Endothelial cell of umbilical vein (primary cell): Measurements from ENCODE around the gene ATP8A1. TPM values are rescaled to one million over a fixed set of nuclear protein-coding genes. Genes with fewer than 3 reads are reported as not detected.

Experiments
- BruUV-seq: library from RNA; stranded (reverse); fragments of 400-500 nt; replicated peaks from 2 replicates; lab custom pipeline; 2021; lab: Mats Ljungman, UMichigan
- CTCF ChIA-PET: fragments of 300-600, 350-600 bp; sonication (Branson Sonifier 250); formaldehyde crosslinking; loops from one replicate; lab custom pipeline; 2021; ENCODE audit warnings: antibody characterized with exemption, inconsistent platforms; lab: Charles Lee
- POLR2A ChIA-PET: fragments of 300-600, 350-600 bp; sonication (Branson Sonifier 250); formaldehyde crosslinking; loops from one replicate; lab custom pipeline; 2021; ENCODE audit warnings: antibody characterized with exemption, inconsistent platforms; lab: Charles Lee
- DNase-seq: peaks from one replicate; pipeline ENCODE4 v3.0.0-alpha.2; 2011; ENCODE audit warnings: low read depth, low spot score
- FAIRE-seq: peaks from 2 replicates; lab custom pipeline; 2011; peaks lifted over from hg19 to GRCh38; lab: Jason Lieb, UNC
- H2AFZ ChIP-seq: 2 replicates; pipeline ENCODE4 v1.6.0; 2012; ENCODE audit warnings: low read depth, low read length, control low read depth, inconsistent platforms
- H3K27ac ChIP-seq: 2 replicates; pipeline ENCODE4 v1.5.1; 2011; ENCODE audit warnings: low read depth, mild to moderate bottlenecking, control low read depth, low read length, moderate library complexity; ENCODE audit not compliant: insufficient read depth
- H3K27me3 ChIP-seq, 2 experiments: 2 replicates each; pipeline versions ENCODE4 v1.6.0 to v1.6.1; 2011; ENCODE audit warnings: low read length in 2 of 2, mixed read lengths in 1 of 2; ENCODE audit not compliant: control insufficient read depth in 2 of 2, insufficient read depth in 2 of 2
- H3K36me3 ChIP-seq, 2 experiments: 2 replicates in 1 of 2; 3 replicates in 1 of 2; pipeline ENCODE4 v1.5.1; 2011; ENCODE audit warnings: low read length in 2 of 2, mild to moderate bottlenecking in 1 of 2, moderate library complexity in 1 of 2; ENCODE audit not compliant: control insufficient read depth in 2 of 2, insufficient read depth in 2 of 2; ENCODE audit errors: extremely low read depth in 1 of 2
- H3K4me1 ChIP-seq: 3 replicates; pipeline ENCODE4 v1.5.1; 2011; ENCODE audit warnings: mild to moderate bottlenecking, low read length; ENCODE audit not compliant: control insufficient read depth, insufficient read depth; ENCODE audit errors: extremely low read depth
- H3K4me2 ChIP-seq: 2 replicates; pipeline ENCODE4 v1.6.1; 2011; ENCODE audit warnings: low read length, control low read depth, mixed read lengths; ENCODE audit not compliant: insufficient read depth
- H3K4me3 ChIP-seq, 3 experiments: fragments of 200-600 bp in 1 of 3; sonication (generic), shearing (Covaris generic) in 1 of 3; replicated peaks in 1 of 3; 2 replicates each; pipeline ENCODE4 v1.5.1; 2011 to 2016; ENCODE audit warnings: control low read depth in 3 of 3, low read length in 3 of 3, mild to moderate bottlenecking in 2 of 3, inconsistent platforms in 1 of 3, low read depth in 1 of 3, moderate library complexity in 1 of 3; ENCODE audit not compliant: insufficient read depth in 1 of 3
- H3K79me2 ChIP-seq: 2 replicates; pipeline ENCODE4 v1.6.0; 2012; ENCODE audit warnings: low read length, inconsistent platforms; ENCODE audit not compliant: control insufficient read depth, insufficient read depth
- H3K9ac ChIP-seq: replicated peaks from 2 replicates; pipeline ENCODE3; 2011; ENCODE audit warnings: low read length, control low read depth; ENCODE audit not compliant: insufficient read depth; ENCODE audit errors: extremely low read depth
- H3K9me1 ChIP-seq: replicated peaks from 3 replicates; pipeline ENCODE4 v1.6.0; 2011; ENCODE audit warnings: mild to moderate bottlenecking, low read length; ENCODE audit not compliant: control insufficient read depth, insufficient read depth; ENCODE audit errors: extremely low read depth
- H3K9me3 ChIP-seq: replicated peaks from 2 replicates; pipeline ENCODE4 v1.5.1; 2012; ENCODE audit warnings: low read length, inconsistent platforms; ENCODE audit not compliant: control insufficient read depth, insufficient read depth
- H4K20me1 ChIP-seq: replicated peaks from 2 replicates; pipeline ENCODE3; 2011; ENCODE audit warnings: mild to moderate bottlenecking, low read length; ENCODE audit not compliant: control insufficient read depth, insufficient read depth; ENCODE audit errors: extremely low read depth
- EZH2 ChIP-seq: IDR thresholded peaks from 2 replicates; pipeline ENCODE4 v1.6.1; 2012; ENCODE audit warnings: borderline replicate concordance, low read depth, mild to moderate bottlenecking, moderate library complexity, low read length, inconsistent platforms; ENCODE audit not compliant: severe bottlenecking
- FOS ChIP-seq: IDR thresholded peaks from 2 replicates; pipeline ENCODE4 v1.6.1; 2011; ENCODE audit warnings: mild to moderate bottlenecking, low read length, moderate library complexity, borderline replicate concordance; ENCODE audit not compliant: insufficient read depth
- GATA2 ChIP-seq: IDR thresholded peaks from 2 replicates; pipeline ENCODE4 v1.7.0; 2011; ENCODE audit warnings: low read depth, mild to moderate bottlenecking, moderate library complexity, mixed read lengths, low read length; ENCODE audit not compliant: insufficient read length, insufficient read depth
- JUN ChIP-seq: IDR thresholded peaks from 2 replicates; pipeline ENCODE4 v1.6.1; 2011; ENCODE audit warnings: borderline replicate concordance, low read depth; ENCODE audit not compliant: insufficient read length, insufficient read depth
- MAX ChIP-seq: IDR thresholded peaks from 2 replicates; pipeline ENCODE4 v1.6.1; 2011; ENCODE audit not compliant: insufficient read depth, insufficient read length
- MYC ChIP-seq: IDR thresholded peaks from one replicate; pipeline ENCODE4 v1.6.1; 2011; ENCODE audit warnings: mild to moderate bottlenecking, low read depth, low read length
- dilution Hi-C: fragments of 300-500 bp; cut with MboI; formaldehyde crosslinking; loops from one replicate; pipeline ENCODE4 v1.15.0; 2019; ENCODE audit warnings: low sequenced_read_pairs; ENCODE audit not compliant: extremely low pct_ligation_motif_present
- intact Hi-C: fragments of 100-400 bp; cut with micrococcal nuclease; formaldehyde crosslinking; loops from one replicate; pipeline ENCODE4 v1.10.0; 2022
- polyA plus RNA-seq, 4 experiments: library from polyadenylated mRNA; depleted of rRNA in 3 of 4; stranded (reverse) in 3 of 4; unstranded in 1 of 4; fragments of >200 nt; gene quantifications; 2 replicates each; pipeline versions ENCODE4 v1.2.1 to v1.2.3, GENCODE V29; 2011 to 2012; ENCODE audit warnings: missing spikeins in 1 of 4
- total RNA-seq: library from RNA; stranded (reverse); gene quantifications from 2 replicates; pipeline ENCODE4 v1.2.3, GENCODE V29; 2021

The ATP8A1 gene
- total and polyA plus RNA-seq, 2 donors (not counting 3 experiments of a cell fraction or from before 2014, with no cell fraction given) = 0.97 to 11.5 TPM

DNA sequence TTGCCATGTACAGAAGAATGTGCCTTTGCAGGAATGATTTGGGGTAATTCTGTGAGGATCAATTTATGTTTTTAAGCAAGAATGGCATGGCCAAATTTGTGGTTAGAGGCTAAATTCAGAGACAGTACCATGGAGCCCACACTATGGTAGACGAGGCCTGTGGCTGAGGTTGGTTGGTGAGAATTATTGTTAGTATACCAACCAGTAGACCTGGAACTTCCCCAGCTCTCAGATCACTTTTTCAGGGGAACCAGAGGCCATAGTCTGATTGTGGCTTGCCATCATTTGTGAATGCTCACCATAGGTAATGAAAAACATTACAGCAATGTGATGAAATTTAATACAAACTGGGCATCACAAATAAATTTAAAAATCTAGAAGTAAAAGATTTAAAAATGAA is 203.3 kb downstream of the ATP8A1 start:
- ChIA-PET POLR2A (no interaction called here), CTCF (interaction anchor here (1.0 kb wide), 1 partner anchor 13 kb away, joined by 3 read pairs; no protein-coding TSS in a partner anchor)
- Histone ChIP-seq H3K27ac (no peak overlapping the region), H3K27me3 (no peaks in the 10 kb centered on the region), H3K4me1 (no peaks in the 10 kb centered on the region), H3K79me2 (no peaks in the 10 kb centered on the region), H3K4me3 (no peak overlapping the region), H3K9ac (no peak overlapping the region), H2AFZ (no peak overlapping the region), H3K36me3 (no peaks in the 10 kb centered on the region), H3K9me1 (no peaks in the 10 kb centered on the region), H3K9me3 (no peaks in the 10 kb centered on the region), H4K20me1 (no peaks in the 10 kb centered on the region), H3K4me2 (no peak overlapping the region)
- no TSS peak for BruUV-seq
- FAIRE-seq = no peak
- DNase-seq = no peak
- TF ChIP-seq FOS = no peak
- no peak for TF ChIP-seq GATA2
- dilution Hi-C loops (no loop called here), intact Hi-C loops (no loop called here)

DNA sequence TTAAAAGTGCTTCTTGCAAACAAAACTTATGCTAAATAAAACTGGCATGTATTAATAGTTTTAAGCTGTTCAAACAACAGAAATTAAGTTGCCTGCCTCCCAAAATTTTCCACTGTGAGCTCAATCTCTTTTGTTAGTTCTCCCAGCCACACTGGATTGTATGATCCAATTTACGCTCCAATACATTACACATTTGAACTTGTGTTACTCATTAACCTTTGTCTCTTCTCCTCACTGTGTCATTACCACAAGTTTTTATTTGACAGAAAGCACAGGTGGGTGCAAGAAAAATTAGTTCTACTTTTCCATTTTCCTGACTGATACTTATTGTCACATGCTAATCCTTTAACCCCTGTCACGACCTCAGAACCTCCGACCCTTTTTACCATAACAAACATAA is 204.1 kb downstream of the ATP8A1 start:
- DNase-seq (no peak), FAIRE-seq (no peak)
- H3K9me1 ChIP-seq = no peaks in the 10 kb centered on the region
- POLR2A ChIA-PET = no interaction called here
- no peak overlapping the region for H2AFZ ChIP-seq
- no peaks in the 10 kb centered on the region for H3K36me3 ChIP-seq
- H3K4me3 ChIP-seq = no peak overlapping the region
- no peaks in the 10 kb centered on the region for H3K79me2 ChIP-seq
- BruUV-seq = no TSS peak
- TF ChIP-seq MAX (no peak), JUN (no peak), MYC (no peak), EZH2 (no peak)
- H3K27me3 ChIP-seq = no peaks in the 10 kb centered on the region
- intact Hi-C loops = no loop called here
- no peaks in the 10 kb centered on the region for H3K9me3 ChIP-seq
- no peak overlapping the region for H3K9ac ChIP-seq
- H3K4me2 ChIP-seq = no peak overlapping the region
- H3K27ac ChIP-seq = no peak overlapping the region
- dilution Hi-C loops = no loop called here
- no peaks in the 10 kb centered on the region for H4K20me1 ChIP-seq
- H3K4me1 ChIP-seq = no peaks in the 10 kb centered on the region
- CTCF ChIA-PET = interaction anchor here (1.3 kb wide), 2 partner anchors 67 to 172 kb away, joined by 3 to 5 read pairs; no protein-coding TSS in a partner anchor
